EH (cell line): ENCODE results near the gene ATRN.
A peak's percentile ranks its signal among the peaks of the same experiment; 100 is the strongest.

Experiments
- DNase-seq: peaks from one replicate; pipeline ENCODE4 v3.0.0-alpha.2; 2015; ENCODE audit warnings: low read depth

Gene ATRN

GRCh38 chr20:3627476-3627875 is 156.7 kb downstream of the ATRN start:
- no peak for DNase-seq

GRCh38 chr20:3628502-3629314 is 157.9 kb downstream of the ATRN start:
- DNase-seq, result no peak

- no peak for DNase-seq
Observed at GRCh38 chr20:3629893-3630292, 159.1 kb downstream of the ATRN start.

- DNase-seq, result no peak
Observed at GRCh38 chr20:3630429-3630828, 159.6 kb downstream of the ATRN start.

- no peak for DNase-seq
Observed at GRCh38 chr20:3631534-3631933, 160.7 kb downstream of the ATRN start.

GRCh38 chr20:3632311-3633004 is 161.6 kb downstream of the ATRN start:
- no peak for DNase-seq

GRCh38 chr20:3633913-3634478 is 163.2 kb downstream of the ATRN start:
- DNase-seq, result no peak

GRCh38 chr20:3635346-3635745 is 164.5 kb downstream of the ATRN start:
- DNase-seq, result peak; percentile 20

GRCh38 chr20:3640259-3640658 is 169.4 kb downstream of the ATRN start:
- DNase-seq, result no peak

- DNase-seq, result no peak
Observed at GRCh38 chr20:3645309-3646066, 174.7 kb downstream of the ATRN start.

GRCh38 chr20:3646067-3646440 is 175.2 kb downstream of the ATRN start:
- no peak for DNase-seq

- no peak for DNase-seq
Observed at GRCh38 chr20:3646651-3647050, 175.8 kb downstream of the ATRN start.

- DNase-seq, result peak; percentile 22
Observed at GRCh38 chr20:3647473-3647872, 176.7 kb downstream of the ATRN start.

GRCh38 chr20:3648951-3649350 is 178.1 kb downstream of the ATRN start:
- no peak for DNase-seq

GRCh38 chr20:3651204-3651962 is 180.6 kb downstream of the ATRN start:
- DNase-seq, result no peak

GRCh38 chr20:3652221-3652620 is 181.4 kb downstream of the ATRN start:
- DNase-seq, result no peak

- no peak for DNase-seq
Observed at GRCh38 chr20:3652676-3653596, 182.1 kb downstream of the ATRN start.

- no peak for DNase-seq
Observed at GRCh38 chr20:3653921-3654320, 183.1 kb downstream of the ATRN start.

- DNase-seq, result no peak
Observed at GRCh38 chr20:3654326-3655130, 183.7 kb downstream of the ATRN start.

- DNase-seq, result no peak
Observed at GRCh38 chr20:3655131-3655405, 184.2 kb downstream of the ATRN start.
